Measurements from ENCODE around the gene GBP6.
A peak's percentile ranks its signal among the peaks of the same experiment; 100 is the strongest.
"Not testable (repeated sequence)": the region's sequence is repeated elsewhere in the genome, so short reads cannot be mapped to it uniquely, and the experiment has no call there.

GBP6 gene

DNA sequence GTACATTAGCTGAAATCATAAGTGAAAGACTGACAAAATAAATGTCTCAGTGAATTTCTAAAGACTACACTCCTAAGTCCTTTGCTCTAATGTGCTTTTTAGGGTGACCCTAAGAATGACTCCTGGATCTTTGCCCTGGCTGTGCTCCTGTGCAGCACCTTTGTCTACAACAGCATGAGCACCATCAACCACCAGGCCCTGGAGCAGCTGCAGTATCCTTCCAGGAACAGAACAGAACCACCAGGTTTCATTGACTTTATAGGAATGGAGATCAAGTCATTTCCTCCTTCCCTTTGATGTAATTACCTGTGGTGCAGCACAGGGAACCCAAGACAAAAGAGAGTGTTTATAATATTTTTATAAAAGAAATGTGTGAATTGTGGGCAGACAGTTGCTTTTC, 14.1 kb downstream of the GBP6 start:
- no peak for DNase-seq

DNA sequence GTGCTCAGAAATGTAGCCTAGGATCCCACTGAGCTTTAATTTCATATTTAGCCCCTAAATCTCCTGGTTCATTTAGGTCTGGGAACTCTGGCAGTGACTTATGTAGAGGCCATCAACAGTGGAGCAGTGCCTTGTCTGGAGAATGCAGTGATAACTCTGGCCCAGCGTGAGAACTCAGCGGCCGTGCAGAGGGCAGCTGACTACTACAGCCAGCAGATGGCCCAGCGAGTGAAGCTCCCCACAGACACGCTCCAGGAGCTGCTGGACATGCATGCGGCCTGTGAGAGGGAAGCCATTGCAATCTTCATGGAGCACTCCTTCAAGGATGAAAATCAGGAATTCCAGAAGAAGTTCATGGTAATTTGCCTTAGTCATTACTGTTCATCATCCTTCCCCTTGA, 17.8 kb downstream of the GBP6 start:
- DNase-seq: no peak

DNA sequence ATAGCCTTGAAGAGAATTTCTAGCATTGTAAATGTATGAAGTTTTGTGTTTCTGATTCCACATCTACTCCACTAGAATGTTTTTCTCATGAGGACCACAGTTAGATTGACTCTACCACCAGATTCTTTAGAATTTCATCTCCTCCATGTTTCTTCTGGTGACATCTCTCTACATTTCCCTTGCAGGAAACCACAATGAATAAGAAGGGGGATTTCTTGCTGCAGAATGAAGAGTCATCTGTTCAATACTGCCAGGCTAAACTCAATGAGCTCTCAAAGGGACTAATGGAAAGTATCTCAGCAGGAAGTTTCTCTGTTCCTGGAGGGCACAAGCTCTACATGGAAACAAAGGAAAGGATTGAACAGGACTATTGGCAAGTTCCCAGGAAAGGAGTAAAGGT, 18.6 kb downstream of the GBP6 start:
- no peak for DNase-seq

DNA sequence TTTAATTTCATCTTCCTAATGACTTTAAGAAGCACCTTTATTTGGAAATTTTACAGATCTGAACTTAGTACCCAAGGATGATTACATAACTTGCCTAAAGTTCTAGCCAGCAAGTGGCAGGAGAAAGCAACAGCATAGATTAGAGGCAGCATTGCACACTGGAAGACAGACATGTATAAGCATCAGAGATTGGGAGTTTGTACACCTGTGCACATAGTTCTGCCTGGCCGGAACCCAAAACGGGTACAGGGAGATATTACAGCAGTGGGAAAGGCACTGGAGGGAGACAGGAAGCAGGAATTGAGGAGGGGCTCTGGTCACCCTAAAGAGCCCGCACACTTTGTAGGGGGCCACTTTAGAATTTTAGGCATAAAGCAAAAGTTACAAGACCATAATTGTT, 19.3 kb downstream of the GBP6 start:
- no peak for DNase-seq

DNA sequence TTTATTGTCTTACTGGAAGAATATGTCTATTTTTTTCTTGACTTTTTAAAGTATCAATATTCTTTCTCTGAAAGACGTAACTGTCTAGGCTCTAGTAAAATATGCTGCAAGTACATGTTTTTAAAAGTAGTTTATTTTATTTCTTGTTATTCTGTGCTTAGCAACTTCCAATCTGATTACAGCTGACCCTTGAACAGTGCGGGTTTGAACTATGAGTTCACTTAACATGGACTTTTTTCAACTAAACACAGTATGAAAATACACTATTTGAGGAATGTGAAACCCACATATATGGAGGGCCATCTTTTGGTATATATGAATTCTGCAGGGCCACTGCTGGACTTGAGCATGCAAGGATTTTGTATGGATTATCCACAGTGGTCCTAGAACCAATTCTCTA, 26.8 kb downstream of the GBP6 start:
- no peak for DNase-seq

DNA sequence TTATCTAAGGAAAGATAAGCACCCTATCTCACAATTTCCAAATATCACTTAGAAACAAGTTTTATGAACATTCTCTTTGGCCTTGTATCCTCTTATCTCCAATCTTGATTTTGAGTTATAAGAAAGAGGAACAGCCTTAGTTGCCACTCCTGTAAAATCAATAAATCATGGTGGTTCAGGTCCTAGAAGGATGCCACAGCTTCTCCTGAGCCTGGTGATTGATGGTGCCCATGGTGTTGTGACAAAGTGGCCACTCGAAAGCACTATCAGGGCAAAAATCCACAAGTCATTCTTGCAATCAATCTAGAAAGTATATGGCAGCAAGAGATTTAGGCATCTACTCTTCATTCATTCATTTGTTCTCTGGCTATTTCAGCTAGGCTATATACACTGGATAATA, 27.8 kb downstream of the GBP6 start:
- DNase-seq: no peak

DNA sequence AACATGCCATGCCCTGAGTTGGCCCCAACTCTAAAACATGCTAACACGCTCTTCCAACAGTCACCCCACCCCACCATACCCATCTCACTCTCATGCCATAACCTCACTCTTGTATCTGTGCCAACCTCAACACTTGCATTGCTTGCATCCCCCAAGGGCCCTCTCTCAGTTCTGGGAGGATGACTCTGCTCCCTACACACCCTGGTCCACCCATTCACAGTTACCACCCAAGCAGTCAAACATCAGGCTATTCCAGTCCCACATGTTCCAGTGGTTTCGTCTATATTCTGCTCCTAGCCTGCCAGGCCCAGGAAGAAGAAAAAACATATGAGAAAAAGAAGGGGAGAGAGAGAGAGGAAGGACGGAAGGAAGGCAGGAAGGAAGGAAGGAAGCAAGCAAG, 31.0 kb downstream of the GBP6 start:
- no peak for DNase-seq

DNA sequence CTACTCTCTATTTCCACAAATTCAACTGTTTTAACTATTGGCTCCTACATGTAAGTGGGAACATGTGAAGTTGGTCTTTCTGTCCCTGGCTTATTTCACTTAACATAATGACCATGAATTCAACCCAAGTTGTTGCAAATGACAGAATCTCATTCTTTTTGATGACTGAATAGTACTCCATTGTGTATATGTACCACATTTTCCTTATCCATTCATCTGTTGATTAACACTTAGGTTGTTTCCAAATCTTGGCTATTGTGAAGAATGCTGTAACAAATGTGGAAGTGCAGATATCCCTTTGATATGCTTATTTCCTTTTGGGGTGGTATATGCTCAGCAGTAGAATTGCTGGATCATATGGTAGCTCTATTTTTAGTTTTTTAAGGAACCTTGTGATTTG, 33.0 kb downstream of the GBP6 start:
- no peak for DNase-seq

DNA sequence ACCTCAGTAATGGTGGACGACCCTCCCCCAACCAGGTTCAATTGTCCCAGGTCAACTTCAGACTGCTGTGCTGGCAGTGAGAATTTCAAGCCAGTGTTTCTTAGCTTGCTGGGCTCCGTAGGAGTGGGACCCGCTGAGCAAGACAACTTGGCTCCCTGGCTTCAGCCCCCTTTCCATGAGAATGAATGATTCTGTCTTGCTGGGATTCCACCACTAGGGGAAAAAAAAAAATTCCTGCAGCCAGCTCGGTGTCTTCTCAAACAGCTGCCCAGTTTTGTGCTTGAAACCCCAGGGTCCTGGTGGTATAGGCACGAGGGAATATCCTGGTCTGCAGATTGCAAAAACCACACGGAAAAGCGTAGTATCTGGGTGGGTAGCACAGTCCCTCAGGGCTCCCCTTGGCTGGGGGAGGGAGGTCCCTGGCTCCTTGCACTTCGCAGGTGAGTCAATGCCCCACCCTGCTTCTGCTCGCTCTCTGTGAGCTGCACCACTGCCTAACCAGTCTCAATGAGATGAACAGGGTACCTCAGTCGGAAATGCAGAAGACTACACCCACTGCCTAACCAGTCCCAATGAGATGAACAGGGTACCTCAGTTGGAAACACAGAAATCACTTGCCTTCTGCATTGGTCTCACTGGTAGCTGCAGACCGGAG, 41.5 kb downstream of the GBP6 start:
- no peak for DNase-seq

DNA sequence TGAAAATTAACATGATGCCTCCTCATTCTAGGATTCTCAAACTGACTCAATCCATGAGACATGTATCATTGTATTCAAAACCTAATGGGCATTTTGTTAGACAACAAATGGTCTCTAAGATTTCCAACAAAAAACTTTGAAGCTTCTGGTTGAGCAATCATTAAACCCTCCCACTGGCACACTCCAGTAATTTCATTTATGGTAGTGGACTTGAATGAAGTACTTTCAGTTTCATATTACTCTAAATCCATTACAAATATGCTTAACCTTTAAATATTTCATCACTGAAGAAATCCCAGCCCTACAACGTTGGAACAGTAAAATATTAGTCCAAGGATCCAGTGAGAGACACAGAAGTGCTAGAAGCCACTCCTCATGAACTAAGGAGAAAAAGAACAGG, 43.5 kb downstream of the GBP6 start:
- DNase-seq: no peak

DNA sequence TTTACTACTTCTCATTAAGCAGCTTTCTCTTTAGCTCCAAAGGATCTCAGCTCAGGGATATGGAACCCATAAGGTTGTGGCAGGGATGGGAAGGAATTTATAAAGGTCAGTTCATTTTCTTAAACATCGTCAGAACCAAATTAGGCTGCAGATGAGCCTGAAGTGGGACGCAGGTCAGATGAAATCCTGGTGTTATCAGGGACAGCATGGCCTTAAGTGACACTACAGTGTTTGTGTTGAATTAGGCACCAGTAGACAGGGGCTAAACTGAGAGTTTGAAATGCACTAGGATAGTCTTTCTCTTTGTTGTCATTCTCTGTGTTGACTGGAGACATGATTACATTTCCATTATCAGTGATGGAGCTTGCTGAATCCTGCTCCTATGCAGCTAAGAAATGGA, 43.9 kb downstream of the GBP6 start:
- DNase-seq: not testable (repeated sequence)

DNA sequence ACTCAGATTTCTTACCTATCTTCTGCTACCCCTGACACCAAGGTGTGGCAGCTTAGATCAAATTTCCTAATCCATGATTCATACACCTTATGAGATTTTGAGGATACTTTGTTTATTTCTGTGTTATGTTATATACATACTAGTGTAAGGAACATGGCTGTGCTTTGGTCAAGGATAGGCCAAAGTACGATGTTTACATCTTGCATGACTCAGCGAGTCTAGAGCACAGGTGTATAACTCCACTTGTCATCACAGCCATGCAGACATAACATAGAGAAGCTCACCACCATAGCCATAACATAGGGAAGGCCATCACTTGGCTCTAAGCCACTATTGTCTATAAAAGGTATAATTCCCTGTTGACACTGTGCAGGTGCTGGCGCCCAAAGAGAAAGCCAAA, 61.2 kb downstream of the GBP6 start:
- DNase-seq: no peak

DNA sequence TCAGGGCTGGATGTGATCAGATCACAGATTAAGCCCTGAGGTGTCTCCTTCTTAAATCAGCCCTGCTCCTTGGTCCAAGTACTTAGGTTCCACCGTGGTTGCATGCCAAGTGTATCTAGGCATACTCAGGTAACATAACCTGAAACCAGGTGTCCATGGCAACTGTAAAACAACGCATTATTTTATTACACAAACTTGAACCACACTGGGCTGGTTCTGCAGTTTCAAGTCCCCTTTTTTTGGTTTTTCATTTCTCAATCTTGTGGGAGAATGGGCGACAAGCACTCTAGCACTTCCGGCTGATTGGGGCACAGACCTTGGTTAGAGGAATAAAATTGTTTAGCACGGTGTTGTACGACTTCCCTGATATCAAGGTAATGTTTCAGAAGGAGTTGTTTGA, 65.2 kb downstream of the GBP6 start:
- no peak for DNase-seq

DNA sequence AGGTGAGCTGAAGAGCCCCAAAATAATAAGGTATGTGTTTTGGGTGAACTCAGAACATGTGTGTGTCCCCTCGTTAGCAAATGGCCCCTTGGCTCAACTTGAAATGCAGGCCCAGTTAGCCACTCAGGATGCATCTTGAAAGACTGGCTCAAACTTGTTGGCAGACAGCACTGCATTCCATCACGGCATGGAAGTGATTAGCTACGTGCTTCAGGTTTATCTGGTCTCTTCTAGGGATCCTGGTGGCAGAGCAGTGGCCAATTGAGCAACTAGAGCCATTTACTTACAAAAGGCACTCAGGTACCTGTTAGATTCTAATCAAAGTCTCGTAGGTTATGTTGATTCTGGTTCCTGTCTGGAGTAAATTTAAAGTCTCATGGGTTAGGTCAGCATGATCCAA, 65.8 kb downstream of the GBP6 start:
- not testable (repeated sequence) for DNase-seq

DNA sequence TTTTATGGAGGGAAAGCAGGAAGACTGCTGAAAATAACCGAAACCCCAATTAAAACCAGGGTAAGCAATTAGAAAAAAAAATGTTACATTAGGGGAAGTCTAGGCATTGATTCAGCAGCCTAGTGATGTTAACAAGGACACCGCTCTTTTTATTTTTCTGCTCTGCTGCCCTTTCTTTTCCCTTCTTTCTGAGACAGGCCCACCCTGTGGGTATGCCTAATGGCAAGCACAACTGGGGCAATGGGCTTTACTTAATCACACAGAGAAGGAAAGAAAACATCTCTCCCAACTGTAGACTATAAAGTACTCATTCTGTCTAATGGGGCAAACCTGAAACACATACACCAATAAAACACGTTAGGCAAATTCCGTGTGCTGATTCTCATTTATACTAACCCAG, 69.6 kb downstream of the GBP6 start:
- peak; percentile 42 for DNase-seq

DNA sequence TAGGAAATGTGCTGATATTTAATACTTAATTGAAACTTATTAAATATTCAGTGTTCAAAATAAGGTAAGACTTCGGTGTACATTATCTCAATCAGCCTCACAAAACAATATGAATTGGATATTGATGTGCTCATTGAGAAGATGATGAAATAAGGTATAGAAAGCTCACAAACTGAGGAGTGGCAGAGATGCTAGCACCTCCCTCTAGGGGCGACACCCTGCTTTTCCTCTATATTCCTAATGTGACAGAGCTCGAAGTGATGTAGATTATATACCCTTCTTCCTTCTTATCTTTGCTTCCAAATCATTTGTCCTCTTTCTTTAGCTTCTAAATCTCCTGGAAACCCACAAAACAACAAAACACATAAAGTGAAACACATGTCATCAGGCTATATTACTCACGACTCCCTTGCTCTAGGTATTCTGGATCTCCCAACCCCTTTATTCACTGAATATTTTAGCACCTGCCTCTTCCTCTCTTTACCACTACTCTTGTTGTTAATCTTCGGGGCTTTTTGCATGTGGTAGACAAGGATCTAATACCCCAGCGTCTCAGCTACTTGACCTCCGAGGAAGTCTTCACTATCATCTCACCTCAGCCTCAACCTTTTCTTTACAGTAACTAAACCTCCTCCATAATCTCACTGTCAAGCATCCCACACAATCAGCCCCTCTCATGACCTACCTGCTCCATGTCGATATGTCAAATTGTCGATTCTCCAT, 70.4 kb downstream of the GBP6 start:
- DNase-seq: not testable (repeated sequence)

Data from eye (tissue), 1 donor.